GM19025 (cell line): ENCODE results near the gene NOL4L.

Experiments used
- ATAC-seq: cut with Tn5 transposase; IDR thresholded peaks from one replicate; pipeline ENCODE4 v1.9.1; 2021; ENCODE audit warnings: mild to moderate bottlenecking, low read depth, moderate library complexity; ENCODE audit not compliant: unreplicated experiment

The NOL4L gene

GRCh38 chr20:32564921-32565734 is 20.0 kb downstream of the NOL4L start:
- ATAC-seq: no peak

DNA sequence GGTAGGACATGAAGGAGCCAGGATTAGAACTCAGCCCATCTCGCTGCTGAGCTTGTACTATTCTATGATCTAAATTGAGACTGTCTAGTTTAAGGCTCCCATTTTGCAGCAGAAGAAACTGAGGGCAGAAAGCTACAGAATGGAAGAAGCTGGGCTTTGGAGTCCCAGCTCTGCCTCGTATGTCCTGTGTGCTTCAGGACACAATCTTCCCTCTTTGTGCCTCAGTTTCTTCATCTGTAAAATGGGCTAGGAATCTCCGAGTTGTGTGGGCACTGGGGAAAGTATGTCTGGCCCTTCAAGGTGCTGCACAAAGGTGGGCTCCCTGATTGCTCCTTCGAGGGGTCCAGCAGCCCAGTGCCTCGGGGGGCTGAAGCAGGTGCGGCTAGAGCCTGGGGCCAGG is 20.7 kb downstream of the NOL4L start:
- no peak for ATAC-seq

DNA sequence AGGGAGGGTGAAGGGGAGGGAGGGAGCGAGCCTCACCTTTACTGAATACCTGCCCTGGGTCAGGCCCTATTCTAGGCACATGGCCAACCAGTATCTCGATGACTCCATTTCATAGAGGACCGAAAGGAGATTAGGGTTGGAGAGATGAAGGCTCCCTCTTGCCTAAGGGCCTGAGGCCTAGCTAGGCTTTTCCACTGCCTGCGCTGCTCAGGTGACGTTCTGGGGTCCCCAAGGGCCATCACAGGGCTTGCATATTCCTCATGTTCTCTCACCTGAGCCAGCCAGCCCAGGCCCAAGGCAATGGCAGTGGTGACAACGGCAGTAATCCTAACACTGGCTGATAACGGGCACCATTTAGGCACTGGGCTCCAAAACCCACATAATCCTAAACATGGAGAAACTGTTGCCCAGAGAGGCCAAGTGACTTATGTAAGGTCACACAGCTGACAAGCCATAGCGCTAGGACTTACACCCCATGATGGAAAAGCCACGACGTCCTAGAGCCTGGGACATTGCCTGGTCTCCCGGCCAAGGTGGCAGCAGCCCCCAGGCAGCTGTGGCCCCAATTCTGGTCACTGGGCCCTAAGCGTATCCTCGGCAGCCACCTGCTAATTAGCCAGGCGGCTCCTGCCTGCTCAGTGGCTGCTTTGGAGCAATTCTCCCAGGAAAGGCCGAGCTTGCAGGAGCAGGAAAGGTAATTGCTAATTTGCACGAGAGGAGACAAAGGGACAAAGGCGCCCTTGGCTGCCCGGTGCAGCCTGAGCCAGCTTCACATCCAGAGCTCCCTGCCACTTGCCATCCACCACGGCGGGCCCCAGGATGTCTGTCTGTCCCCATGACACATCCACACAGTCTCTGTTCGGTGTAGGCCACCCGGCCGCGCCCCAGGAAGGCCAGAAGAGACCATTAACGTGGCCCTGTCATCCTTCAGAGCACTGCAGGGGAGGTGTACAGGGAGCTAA is 21.5 kb downstream of the NOL4L start:
- no peak for ATAC-seq

DNA sequence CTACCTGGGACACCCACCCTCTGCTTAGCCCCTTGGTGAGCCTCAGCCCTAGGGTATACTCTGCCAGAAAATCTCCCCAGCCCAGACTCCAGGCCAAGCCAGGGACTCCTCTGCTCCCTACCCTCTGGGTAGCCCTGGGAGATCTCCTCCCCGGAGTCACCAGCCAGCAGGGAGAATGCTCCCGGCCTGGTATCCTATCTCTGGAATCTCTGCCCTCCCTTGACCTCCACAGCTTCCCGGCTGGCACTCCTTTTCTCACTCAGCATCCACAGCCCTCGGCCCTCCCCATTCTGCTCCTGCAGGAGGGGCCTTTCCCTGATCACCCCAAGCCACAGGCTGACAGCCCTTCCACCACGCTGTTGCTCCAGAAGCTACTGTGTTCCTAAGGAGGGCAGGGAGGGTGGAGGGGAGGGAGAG is 22.6 kb downstream of the NOL4L start:
- ATAC-seq: no peak

DNA sequence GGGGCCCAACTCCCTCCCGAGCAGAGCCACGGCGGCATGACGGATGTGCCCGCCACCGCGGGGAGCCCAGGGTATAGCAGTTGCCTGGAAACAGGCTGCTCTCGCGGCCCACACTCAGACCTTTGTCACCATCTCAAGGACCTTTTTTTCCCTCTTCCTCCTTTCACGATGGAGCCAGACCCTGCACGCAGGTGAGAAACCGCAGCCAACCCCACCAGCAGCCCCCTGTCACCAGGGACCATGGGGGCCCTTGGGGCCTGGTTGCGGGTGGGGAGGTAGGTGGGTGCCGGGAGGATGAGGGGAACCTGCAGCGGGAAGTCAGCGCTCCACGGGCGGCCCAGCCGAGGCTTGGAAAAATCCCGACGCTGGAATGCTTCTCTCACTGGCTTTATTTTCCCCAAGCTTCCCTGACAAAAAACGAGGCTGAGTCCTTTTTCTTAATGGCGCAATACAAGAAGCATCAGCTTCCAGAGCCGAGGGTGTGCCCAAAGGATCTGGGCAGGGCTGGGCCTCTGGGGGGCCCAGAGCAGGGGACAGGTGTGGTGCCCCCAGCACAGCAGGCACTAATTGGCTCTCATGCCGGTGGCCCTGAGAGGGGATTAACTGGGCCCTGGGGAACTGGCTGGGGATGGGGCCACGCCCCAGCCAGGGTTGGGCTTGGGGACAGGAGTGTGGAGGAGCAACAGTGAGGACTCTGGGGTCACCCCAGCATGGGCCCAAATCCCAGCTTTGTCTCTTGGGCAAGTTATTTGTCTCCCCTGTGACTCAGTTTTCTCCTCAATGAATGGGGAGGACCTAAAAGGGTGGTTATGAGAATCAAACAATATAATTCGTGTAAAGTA is 23.9 kb downstream of the NOL4L start:
- no peak for ATAC-seq

DNA sequence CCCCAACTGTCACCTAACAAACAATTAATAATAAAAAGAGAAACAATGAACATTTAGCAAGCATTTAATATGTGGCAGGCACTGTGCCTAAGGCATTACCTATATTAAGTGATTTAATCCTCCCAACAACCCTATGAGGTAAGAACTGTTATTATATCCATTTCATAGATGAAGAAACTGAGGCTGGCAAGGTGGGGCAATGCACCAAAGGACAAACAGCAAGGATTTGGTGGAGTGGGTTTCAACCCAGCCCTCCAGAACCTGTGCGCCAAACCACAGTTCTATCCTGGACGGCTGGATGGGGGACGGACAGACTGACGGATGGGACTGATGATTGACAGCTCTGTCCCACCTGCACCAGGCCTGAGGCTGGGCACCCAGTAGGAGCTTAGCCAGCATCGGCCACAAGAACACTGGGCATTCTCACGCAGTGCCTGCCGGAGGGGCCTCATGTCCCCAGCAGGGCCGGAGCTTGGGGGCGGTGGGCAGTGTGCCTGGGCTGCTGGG is 24.6 kb downstream of the NOL4L start:
- no peak for ATAC-seq

- ATAC-seq: no peak
These were observed 25.3 kb downstream of the NOL4L start for GRCh38 chr20:32559753-32560380.

GRCh38 chr20:32559205-32559752 is 25.9 kb downstream of the NOL4L start:
- no peak for ATAC-seq

DNA sequence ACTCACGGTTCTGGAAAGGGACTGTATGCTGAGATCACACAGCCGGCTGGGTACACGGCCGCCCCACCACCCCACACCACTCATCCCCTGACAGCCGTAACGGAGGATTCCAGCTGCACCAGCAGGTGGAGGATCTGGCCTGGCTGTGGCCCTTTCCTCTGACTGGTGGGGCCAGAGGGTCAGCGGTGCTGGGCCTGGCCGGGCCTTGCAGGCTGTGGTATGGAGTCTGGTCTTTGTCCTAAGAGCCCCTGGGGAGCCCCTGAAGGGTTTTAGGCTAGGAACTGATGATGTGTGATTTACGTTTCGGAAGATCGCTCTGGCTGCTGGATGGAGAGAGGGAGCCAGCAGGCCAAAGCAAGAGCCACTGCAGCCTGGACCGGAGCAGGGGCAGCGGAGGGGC is 26.6 kb downstream of the NOL4L start:
- no peak for ATAC-seq

DNA sequence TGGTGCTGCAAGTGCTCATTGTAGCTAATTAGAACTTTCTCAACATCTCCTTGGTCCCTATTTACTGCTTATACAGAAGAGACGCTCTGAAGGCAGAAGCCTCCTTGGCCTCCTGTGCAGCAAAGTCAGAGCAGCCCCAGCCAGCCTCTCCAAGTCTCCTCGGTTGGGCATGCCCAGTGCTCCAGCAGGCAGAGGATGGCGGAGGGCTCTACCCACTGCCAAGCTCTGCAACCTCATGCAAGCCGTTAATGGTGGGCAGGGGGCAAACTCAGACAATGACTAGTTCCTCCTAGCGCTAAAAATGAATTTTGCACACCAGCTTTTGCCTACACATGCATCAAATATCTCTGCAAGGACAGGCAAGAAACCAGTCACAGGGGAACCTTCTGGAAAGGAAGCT is 27.8 kb downstream of the NOL4L start:
- ATAC-seq: no peak

- no peak for ATAC-seq
These were observed 28.6 kb downstream of the NOL4L start for GRCh38 chr20:32556312-32557184.

DNA sequence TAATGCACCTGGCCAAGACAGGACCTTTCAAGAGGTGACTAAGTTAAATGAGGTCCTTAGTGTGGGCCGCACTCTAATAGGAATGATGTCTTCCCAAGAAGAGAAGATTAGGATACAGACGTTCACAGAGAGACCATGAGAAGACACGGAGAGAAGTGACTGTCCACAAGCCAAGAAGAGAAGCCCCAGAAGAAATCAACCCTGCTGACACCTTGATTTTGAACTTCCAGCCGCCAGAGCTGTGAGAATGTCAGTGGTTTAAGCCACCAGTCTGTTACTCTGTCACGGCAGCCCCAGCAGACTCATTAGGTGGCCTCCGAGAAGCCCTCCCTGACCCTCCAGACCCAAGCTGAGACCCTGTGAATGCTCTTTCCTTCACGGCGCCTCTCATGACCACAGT is 29.5 kb downstream of the NOL4L start:
- ATAC-seq: no peak

DNA sequence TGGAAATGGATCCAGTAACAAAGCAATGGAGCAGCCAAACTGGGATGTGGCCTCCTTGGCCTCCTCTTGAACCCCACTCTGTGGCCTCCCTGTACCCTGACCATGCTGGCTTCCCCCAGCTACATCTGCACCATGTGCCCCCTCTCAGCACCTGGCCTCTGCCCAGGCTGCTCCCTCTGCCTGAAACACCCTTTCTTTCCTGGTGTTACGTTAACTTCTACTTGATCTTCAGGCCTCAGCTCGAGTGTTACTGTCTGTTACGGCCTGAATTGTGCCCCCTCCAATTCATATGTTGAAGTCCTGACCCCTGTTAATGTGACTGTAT is 30.2 kb downstream of the NOL4L start:
- ATAC-seq: no peak

DNA sequence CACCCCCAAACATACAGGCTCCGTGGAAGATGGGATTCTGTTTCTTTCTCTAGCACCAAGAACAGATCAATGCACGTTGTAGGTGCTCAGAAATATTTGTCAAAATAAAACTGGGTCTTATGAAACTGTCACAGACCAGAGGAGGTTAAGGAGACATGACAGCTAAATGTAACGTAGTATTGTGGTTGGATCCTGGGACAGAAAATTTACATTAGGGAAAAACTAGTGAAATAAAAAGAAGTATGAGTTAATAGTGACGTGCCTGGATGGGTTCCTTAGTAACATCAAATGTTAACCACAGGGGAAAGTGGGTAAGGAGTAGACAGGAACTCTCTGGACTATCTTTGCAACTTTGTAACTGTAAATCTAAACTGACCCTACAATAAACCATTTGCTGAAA is 31.5 kb downstream of the NOL4L start:
- no peak for ATAC-seq

DNA sequence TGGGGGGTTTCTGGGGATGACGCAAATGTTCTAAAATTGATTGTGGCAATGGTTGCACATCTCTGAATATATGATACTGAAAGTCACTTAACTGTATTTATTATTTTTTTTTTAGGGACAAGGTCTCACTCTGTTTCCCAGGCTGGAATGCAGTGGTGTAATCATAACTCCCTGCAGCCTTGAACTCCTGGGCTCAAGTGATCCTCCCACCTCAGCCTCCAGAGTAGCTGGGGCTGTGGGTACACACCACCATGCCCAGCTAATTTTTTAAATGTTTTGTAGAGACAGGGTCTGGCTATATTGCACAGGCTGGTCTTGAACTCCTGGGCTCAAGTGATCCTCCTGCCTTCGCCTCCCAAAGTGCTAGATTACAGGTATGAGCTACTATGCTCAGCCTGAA is 33.4 kb downstream of the NOL4L start:
- no peak for ATAC-seq

DNA sequence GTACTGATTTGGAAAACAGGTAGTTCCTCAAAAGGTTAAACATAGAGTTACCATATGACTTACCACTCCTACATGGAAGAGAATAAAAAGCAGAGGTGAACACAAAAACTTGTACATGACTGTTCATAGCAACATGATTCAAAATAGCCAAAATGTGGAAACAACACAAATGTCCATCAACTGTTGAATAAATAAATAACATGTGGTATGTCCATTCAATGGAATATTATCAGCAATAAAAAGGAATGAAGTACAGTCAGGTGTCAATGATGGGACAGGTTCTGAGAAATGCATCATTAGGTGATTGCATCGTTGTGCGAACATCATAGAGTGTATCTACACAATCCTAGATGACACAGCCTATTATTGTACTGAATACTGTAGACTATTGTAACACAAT is 35.3 kb downstream of the NOL4L start:
- no peak for ATAC-seq

DNA sequence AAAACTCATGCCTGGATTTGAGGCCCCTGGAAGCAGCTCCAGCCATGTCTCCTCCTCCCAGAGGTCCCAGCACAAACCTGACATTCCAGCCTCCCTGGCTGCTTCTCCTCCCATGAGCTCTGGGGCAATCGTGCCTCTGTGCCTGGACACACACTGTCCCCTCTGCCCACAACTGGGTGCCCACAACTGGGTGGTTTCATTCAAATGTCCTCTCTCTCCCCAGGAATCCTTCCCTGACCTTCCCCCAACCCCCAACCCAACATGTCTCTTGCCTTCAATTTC is 37.4 kb downstream of the NOL4L start:
- no peak for ATAC-seq

DNA sequence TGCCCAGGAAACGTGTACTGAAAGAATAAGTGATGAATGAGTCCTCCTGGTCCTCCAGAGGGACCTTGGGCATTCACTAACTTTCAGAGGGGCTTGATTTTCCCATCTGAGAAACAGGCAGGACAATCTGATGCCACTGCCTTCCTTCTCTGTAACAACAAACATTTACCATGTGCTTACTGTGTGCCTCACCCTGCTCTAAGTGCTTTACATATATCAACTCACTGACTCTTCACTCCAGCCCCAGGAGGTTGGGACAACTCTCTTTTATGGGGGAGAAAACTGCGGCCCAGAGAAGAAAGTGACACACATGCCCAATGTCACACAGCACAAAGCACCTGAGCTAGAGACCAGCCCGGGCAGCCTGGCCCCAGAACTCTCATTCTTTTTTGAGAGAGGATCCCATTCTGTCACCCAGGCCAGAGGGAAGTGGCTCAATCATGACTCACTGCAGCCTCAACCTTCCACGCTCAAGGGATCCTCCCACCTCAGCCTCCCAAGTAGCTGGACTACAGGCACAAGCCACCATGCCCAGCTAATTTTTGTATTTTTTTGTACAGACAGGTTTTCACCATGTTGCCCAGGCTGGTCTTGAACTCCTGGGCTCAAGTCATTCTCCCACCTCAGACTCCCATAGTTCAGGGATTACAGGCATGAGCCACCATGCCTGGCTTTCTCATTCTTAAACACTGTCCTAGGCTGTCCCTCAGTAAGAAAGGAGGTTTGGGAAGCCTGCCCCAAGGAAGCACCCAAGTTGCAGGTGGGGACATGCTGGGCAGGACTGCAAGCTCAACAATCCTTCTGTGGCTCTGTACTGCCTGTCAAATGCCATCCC is 38.0 kb downstream of the NOL4L start:
- no peak for ATAC-seq
